ENCODE results near the gene CUL4A.

- no peak for TF ChIP-seq EZH2phosphoT487 (IDR thresholded peaks at IDR 0.05; ENCODE audit: low read depth)
- TF ChIP-seq, protein P1, sequence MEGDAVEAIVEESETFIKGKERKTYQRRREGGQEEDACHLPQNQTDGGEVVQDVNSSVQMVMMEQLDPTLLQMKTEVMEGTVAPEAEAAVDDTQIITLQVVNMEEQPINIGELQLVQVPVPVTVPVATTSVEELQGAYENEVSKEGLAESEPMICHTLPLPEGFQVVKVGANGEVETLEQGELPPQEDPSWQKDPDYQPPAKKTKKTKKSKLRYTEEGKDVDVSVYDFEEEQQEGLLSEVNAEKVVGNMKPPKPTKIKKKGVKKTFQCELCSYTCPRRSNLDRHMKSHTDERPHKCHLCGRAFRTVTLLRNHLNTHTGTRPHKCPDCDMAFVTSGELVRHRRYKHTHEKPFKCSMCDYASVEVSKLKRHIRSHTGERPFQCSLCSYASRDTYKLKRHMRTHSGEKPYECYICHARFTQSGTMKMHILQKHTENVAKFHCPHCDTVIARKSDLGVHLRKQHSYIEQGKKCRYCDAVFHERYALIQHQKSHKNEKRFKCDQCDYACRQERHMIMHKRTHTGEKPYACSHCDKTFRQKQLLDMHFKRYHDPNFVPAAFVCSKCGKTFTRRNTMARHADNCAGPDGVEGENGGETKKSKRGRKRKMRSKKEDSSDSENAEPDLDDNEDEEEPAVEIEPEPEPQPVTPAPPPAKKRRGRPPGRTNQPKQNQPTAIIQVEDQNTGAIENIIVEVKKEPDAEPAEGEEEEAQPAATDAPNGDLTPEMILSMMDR (IDR thresholded peaks at IDR 0.05; ENCODE audit: low read depth, low read length): no peak
These were observed 10.8 kb downstream of the CUL4A start for GRCh38 chr13:113220141-113220598.

Measured in OCI-LY3 (cell line).